Vagina (tissue), 2 donors: ENCODE results near the gene UNKL. TPM values are rescaled to one million over a fixed set of nuclear protein-coding genes. Genes with fewer than 3 reads are reported as not detected.

Experiments used
- DNase-seq, 2 donors: peaks; one replicate each; pipeline ENCODE4 v3.0.0-alpha.2; 2017; ENCODE audit errors: extremely low spot score in 2 of 2
- H3K27ac ChIP-seq: fragments of 200-600 bp; sonication (generic); one replicate; pipeline ENCODE4 v1.5.1; 2019
- H3K27me3 ChIP-seq: fragments of 200-600 bp; sonication (generic); one replicate; pipeline ENCODE4 v1.5.1; 2019
- H3K36me3 ChIP-seq, 2 donors: fragments of 200-600 bp; sonication (generic); one replicate each; pipeline ENCODE4 v1.5.1; 2017 to 2019
- H3K4me1 ChIP-seq: fragments of 200-600 bp; sonication (generic); one replicate; pipeline ENCODE4 v1.5.1; 2019
- H3K4me3 ChIP-seq, 2 donors: fragments of 200-600 bp; sonication (generic); 1 replicate in 1 of 2; 2 replicates in 1 of 2; pipeline ENCODE4 v1.5.1; 2016 to 2019
- H3K9me3 ChIP-seq: fragments of 200-600 bp; sonication (generic); one replicate; pipeline ENCODE4 v1.5.1; 2019
- CTCF ChIP-seq, 3 experiments: fragments of 450-650 bp in 2 of 3; fragments of 200-600 bp in 1 of 3; sonication (generic) in 1 of 3; IDR thresholded peaks; one replicate each; pipeline ENCODE4 v1.5.1; 2017 to 2019; ENCODE audit warnings: antibody characterized with exemption in 3 of 3, mild to moderate bottlenecking in 2 of 3, moderate library complexity in 2 of 3
- POLR2A ChIP-seq, 2 donors: fragments of 450-650 bp; IDR thresholded peaks; one replicate each; pipeline ENCODE4 v1.6.1; 2017; ENCODE audit warnings: antibody characterized with exemption in 2 of 2, mild to moderate bottlenecking in 2 of 2, moderate library complexity in 2 of 2
- POLR2AphosphoS5 ChIP-seq, 2 donors: sonication (generic); formaldehyde crosslinking; IDR thresholded peaks; one replicate each; pipeline ENCODE4 v1.9.0; 2017; ENCODE audit warnings: antibody characterized with exemption in 2 of 2, mild to moderate bottlenecking in 2 of 2, low read depth in 1 of 2; ENCODE audit not compliant: insufficient read depth in 1 of 2
- intact Hi-C: fragments of 100-400 bp; cut with DNase I; formaldehyde crosslinking; loops from one replicate; pipeline ENCODE4 v1.15.1; 2023
- total RNA-seq: library from RNA; depleted of rRNA; stranded (reverse); fragments of >200 nt; gene quantifications from one replicate; pipeline ENCODE4 v1.2.3, GENCODE V29; 2016

UNKL gene
- total RNA-seq, 1 donor from 2014 or later = 32.9 TPM

GRCh38 chr16:1363501-1364041 lies 50.9 kb downstream of the UNKL start:
- H3K4me1 ChIP-seq = no peaks in the 10 kb centered on the region
- H3K9me3 ChIP-seq = no peaks in the 10 kb centered on the region
- H3K4me3 ChIP-seq = no peak overlapping the region
- peaks cover 0 to 58% of the 10 kb centered on the region in 2 donors for H3K36me3 ChIP-seq
- no peak overlapping the region for H3K27ac ChIP-seq
- TF ChIP-seq CTCF (IDR thresholded peaks at IDR 0.05) = peak in 2 of 3 experiments; percentile 31 to 50
- TF ChIP-seq POLR2A (IDR thresholded peaks at IDR 0.05) = no peak
- no peaks in the 10 kb centered on the region for H3K27me3 ChIP-seq
- intact Hi-C loops = loop anchor here (10.0 kb wide), 1 partner anchor 51 kb away; the partner anchor contains the start of gene UNKL
- DNase-seq = no peak

DNA sequence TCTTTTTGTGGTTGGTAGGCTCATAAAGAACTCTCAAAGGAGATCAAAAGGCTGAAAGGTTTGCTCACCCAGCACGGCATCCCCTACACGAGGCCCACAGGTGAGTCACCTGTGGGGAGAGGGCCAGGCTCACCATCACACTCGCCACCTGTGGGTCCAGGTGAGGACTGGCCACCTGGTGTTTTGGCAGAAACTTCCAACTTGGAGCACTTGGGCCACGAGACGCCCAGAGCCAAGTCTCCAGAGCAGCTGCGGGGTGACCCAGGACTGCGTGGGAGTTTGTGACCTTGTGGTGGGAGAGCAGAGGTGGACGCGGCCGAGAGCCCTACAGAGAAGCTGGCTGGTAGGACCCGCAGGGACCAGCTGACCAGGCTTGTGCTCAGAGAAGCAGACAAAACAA lies 51.7 kb downstream of the UNKL start:
- Histone ChIP-seq H3K36me3 (peaks cover 0 to 56% of the 10 kb centered on the region in 2 donors), H3K4me1 (no peaks in the 10 kb centered on the region), H3K4me3 (no peak overlapping the region), H3K9me3 (no peaks in the 10 kb centered on the region), H3K27ac (no peak overlapping the region), H3K27me3 (no peaks in the 10 kb centered on the region)
- intact Hi-C loops = loop anchor here (10.0 kb wide), 1 partner anchor 52 kb away; the partner anchor contains the start of gene UNKL
- TF ChIP-seq CTCF (IDR thresholded peaks at IDR 0.05) (no peak), POLR2AphosphoS5 (IDR thresholded peaks at IDR 0.05; ENCODE audit: insufficient read depth in 1 of 2, low read depth in 1 of 2) (no peak), POLR2A (IDR thresholded peaks at IDR 0.05) (no peak)
- DNase-seq = no peak

DNA sequence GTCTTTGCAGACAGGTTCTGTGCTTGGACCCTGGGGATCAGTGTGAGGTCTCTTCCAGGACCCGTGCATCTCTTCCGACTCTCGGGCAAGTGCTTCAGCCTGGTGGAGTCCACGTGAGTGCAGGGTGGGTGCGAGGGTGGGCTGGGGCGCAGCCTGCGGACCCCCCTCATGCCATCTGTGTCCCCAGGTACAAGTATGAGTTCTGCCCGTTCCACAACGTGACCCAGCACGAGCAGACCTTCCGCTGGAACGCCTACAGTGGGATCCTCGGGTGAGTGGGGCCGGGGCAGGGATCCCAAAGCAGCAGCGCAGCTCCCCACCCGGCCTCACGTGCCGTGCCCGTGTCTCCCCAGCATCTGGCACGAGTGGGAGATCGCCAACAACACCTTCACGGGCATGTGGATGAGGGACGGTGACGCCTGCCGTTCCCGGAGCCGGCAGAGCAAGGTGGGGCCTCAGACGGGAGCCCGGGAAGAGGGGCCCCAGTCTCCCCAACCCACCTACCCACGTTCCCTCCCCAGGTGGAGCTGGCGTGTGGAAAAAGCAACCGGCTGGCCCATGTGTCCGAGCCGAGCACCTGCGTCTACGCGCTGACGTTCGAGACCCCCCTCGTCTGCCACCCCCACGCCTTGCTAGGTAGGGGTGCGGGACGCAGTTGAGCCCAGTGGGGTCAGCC lies 52.7 kb downstream of the UNKL start:
- no peak for DNase-seq
- H3K36me3 ChIP-seq = peaks cover 0 to 46% of the 10 kb centered on the region in 2 donors
- H3K27ac ChIP-seq = no peak overlapping the region
- intact Hi-C loops = loop anchor here (10.0 kb wide), 1 partner anchor 53 kb away; the partner anchor contains the start of gene UNKL
- no peak overlapping the region for H3K4me3 ChIP-seq
- no peaks in the 10 kb centered on the region for H3K4me1 ChIP-seq
- TF ChIP-seq CTCF (IDR thresholded peaks at IDR 0.05) (no peak), POLR2A (IDR thresholded peaks at IDR 0.05) (no peak), POLR2AphosphoS5 (IDR thresholded peaks at IDR 0.05; ENCODE audit: insufficient read depth in 1 of 2, low read depth in 1 of 2) (no peak)
- no peaks in the 10 kb centered on the region for H3K9me3 ChIP-seq
- no peaks in the 10 kb centered on the region for H3K27me3 ChIP-seq

GRCh38 chr16:1357906-1358566 lies 56.5 kb downstream of the UNKL start:
- no peak for DNase-seq
- intact Hi-C loops = no loop called here
- peaks cover 7% of the 10 kb centered on the region for H3K4me1 ChIP-seq
- peaks cover 0 to 20% of the 10 kb centered on the region in 2 donors for H3K36me3 ChIP-seq
- no peak for TF ChIP-seq CTCF (IDR thresholded peaks at IDR 0.05)
- no peak for TF ChIP-seq POLR2AphosphoS5 (IDR thresholded peaks at IDR 0.05; ENCODE audit: insufficient read depth in 1 of 2, low read depth in 1 of 2)
- no peak for TF ChIP-seq POLR2A (IDR thresholded peaks at IDR 0.05)
- H3K27ac ChIP-seq = no peak overlapping the region
- no peak overlapping the region for H3K4me3 ChIP-seq
- H3K9me3 ChIP-seq = no peaks in the 10 kb centered on the region
- no peaks in the 10 kb centered on the region for H3K27me3 ChIP-seq
